HEK293T (cell line): ENCODE measurements around the gene NFIC.
"Not testable (repeated sequence)": the region's sequence is repeated elsewhere in the genome, so short reads cannot be mapped to it uniquely, and the experiment has no call there.

ENCODE experiments used
- CTCF ChIA-PET: fragments of 350-600 bp; formaldehyde crosslinking; extraction: SDS; loops from one replicate; lab custom pipeline; 2021; ENCODE audit warnings: antibody characterized with exemption, inconsistent platforms; lab: Yijun Ruan, JAX
- POLR2A ChIA-PET: fragments of 350-600 bp; formaldehyde crosslinking; extraction: SDS; loops from one replicate; lab custom pipeline; 2020; ENCODE audit warnings: antibody characterized with exemption, inconsistent platforms; lab: Yijun Ruan, JAX
- DNase-seq: peaks from one replicate; pipeline ENCODE4 v3.0.0; 2012; ENCODE audit warnings: mixed read lengths; ENCODE audit errors: extremely low spot score
- ARNT ChIP-seq: fragments of 450-650 bp; IDR thresholded peaks from 2 replicates; pipeline ENCODE4 v1.6.1; 2017; ENCODE audit warnings: mild to moderate bottlenecking
- BHLHE40 ChIP-seq: fragments of 450-650 bp; IDR thresholded peaks from 2 replicates; pipeline ENCODE4 v1.6.1; 2016; ENCODE audit warnings: mild to moderate bottlenecking, moderate library complexity, borderline replicate concordance
- CTBP1 ChIP-seq: fragments of 450-650 bp; IDR thresholded peaks from 2 replicates; pipeline ENCODE4 v1.6.1; 2016; ENCODE audit warnings: borderline replicate concordance
- ELF4 ChIP-seq: fragments of 450-650 bp; IDR thresholded peaks from 2 replicates; pipeline ENCODE4 v1.6.1; 2017; ENCODE audit warnings: antibody characterized with exemption
- FOXA1 ChIP-seq: fragments of 450-650 bp; IDR thresholded peaks from 2 replicates; pipeline ENCODE4 v1.6.1; 2016; ENCODE audit warnings: mild to moderate bottlenecking
- FOXK2 ChIP-seq: fragments of 450-650 bp; IDR thresholded peaks from 2 replicates; pipeline ENCODE4 v1.6.1; 2016; ENCODE audit warnings: mild to moderate bottlenecking
- FOXM1 ChIP-seq: fragments of 450-650 bp; IDR thresholded peaks from 2 replicates; pipeline ENCODE4 v1.6.1; 2017; ENCODE audit warnings: mild to moderate bottlenecking, borderline replicate concordance
- HDGF ChIP-seq: fragments of 450-650 bp; IDR thresholded peaks from 2 replicates; pipeline ENCODE4 v1.6.1; 2017; ENCODE audit warnings: antibody characterized with exemption, borderline replicate concordance
- L3MBTL2 ChIP-seq: fragments of 450-650 bp; conservative IDR thresholded peaks from 2 replicates; pipeline ENCODE4 v1.6.1; 2016; ENCODE audit warnings: mild to moderate bottlenecking
- LEF1 ChIP-seq: fragments of 450-650 bp; IDR thresholded peaks from 2 replicates; pipeline ENCODE4 v1.6.1; 2017; ENCODE audit warnings: mild to moderate bottlenecking, borderline replicate concordance
- NFRKB ChIP-seq: fragments of 450-650 bp; IDR thresholded peaks from 2 replicates; pipeline ENCODE4 v1.6.1; 2016; ENCODE audit warnings: mild to moderate bottlenecking, moderate library complexity
- SP1 ChIP-seq: fragments of 450-650 bp; IDR thresholded peaks from 2 replicates; pipeline ENCODE4 v1.6.1; 2017
- SUZ12 ChIP-seq: fragments of 450-650 bp; IDR thresholded peaks from 2 replicates; pipeline ENCODE4 v1.6.1; 2016; ENCODE audit warnings: mild to moderate bottlenecking
- TARDBP ChIP-seq: fragments of 450-650 bp; IDR thresholded peaks from 2 replicates; pipeline ENCODE4 v1.6.1; 2016
- ZNF384 ChIP-seq: fragments of 450-650 bp; IDR thresholded peaks from 2 replicates; pipeline ENCODE4 v1.6.1; 2016
- TF ChIP-seq, protein P1 (sequence below): fragments of 450-650 bp; IDR thresholded peaks from 2 replicates; pipeline ENCODE4 v1.6.1; 2016

The NFIC gene

DNA sequence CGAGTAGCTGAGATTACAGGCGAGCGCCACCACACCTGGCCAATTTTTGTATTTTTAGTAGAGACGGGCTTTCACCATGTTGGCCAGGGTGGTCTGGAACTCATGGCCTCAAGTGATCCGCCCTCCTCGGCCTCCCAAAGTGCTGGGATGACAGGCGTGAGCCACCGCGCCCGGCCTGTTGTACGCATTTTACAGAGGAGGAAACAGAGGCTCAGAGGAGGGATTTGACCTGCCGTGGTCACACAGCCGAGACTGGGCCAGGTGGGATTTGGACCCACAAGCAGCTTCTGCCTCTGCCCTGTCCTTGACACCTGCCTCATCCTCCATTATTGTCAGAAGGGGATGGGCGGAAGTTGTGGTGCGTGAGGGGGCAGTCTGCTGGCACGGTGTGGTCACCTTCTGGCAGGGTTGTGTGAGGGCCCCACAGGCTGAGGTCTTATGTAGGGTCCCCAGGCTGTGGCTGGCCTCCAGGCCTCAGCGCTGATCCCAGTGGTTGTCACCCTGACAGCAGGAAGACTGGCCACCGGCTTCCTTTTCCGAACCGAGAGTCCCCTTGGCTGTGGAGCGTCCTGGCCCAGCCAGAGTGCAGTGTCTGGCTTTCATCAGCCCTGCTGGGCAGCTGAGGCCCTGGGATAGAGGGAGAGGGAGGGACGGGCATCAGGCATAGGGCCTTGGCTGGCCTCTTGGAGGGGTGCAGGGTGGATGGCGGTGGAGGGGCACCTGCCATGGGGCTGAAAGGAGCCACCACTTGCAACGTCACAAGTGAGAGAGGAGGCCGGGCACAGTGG is 20.3 kb downstream of the NFIC start:
- ChIA-PET CTCF (no interaction called here), POLR2A (no interaction called here)
- no peak for DNase-seq
- TF ChIP-seq FOXA1 (no peak), NFRKB (no peak), LEF1 (no peak), BHLHE40 (no peak), L3MBTL2 (no peak), SUZ12 (no peak), CTBP1 (no peak), ELF4 (no peak), FOXM1 (no peak), ARNT (no peak), HDGF (no peak), ZNF384 (no peak), FOXK2 (no peak), TARDBP (no peak), SP1 (no peak)
- TF ChIP-seq, protein P1, sequence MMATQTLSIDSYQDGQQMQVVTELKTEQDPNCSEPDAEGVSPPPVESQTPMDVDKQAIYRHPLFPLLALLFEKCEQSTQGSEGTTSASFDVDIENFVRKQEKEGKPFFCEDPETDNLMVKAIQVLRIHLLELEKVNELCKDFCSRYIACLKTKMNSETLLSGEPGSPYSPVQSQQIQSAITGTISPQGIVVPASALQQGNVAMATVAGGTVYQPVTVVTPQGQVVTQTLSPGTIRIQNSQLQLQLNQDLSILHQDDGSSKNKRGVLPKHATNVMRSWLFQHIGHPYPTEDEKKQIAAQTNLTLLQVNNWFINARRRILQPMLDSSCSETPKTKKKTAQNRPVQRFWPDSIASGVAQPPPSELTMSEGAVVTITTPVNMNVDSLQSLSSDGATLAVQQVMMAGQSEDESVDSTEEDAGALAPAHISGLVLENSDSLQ = no peak

DNA sequence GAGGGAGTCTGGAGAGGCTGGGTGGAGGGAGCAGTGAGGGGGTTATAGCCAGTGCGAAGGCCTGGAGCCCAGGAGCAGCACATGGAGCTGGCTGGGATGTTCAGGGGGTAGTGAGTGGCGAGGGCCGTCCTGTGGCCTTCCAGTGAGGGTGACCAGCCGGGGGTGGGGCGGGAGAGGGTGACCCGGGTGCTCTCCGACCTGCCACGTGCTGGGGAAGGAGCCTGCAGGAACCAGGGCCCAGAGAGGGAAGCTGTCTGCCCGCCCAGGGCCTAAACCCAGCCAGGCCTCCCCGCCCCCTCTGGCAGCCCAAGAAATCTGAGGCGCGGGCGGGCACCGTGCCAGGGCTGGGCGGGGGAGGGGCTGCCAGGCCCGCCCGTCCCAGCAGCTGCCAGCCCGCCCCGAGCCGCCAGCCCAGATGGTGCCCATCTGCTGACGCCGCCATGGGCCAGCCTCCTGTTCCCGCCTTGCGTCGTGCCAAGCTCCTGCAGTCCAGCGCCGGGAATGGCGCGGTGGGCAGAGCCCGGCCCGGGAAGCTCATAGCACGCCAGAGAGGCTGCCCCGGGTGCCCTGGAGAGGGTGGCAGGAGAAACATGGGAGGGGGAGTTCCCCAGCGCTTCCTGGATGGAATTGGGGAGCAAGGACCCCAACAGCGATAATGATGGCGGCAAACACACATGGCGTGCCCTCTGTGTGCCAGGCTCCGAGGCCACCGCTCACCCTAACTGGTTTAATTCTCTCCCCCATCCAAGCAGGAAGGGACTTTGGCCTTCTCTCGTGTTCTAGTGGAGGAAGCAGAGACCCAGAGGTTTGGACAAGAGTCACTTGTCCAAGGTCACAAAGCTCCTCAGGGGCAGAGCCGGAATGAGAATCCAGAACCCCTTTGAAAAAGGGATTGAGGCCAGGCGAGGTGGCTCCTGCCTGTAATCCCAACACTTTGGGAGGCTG is 21.5 kb downstream of the NFIC start:
- ChIA-PET CTCF (no interaction called here), POLR2A (no interaction called here)
- no peak for DNase-seq
- TF ChIP-seq ZNF384 (no peak), BHLHE40 (no peak), ELF4 (no peak), FOXA1 (no peak), LEF1 (no peak), CTBP1 (no peak), TARDBP (no peak), L3MBTL2 (no peak), FOXK2 (no peak), FOXM1 (no peak), ARNT (no peak), HDGF (no peak), SUZ12 (no peak), NFRKB (no peak), SP1 (no peak)
- TF ChIP-seq, protein P1 = no peak

DNA sequence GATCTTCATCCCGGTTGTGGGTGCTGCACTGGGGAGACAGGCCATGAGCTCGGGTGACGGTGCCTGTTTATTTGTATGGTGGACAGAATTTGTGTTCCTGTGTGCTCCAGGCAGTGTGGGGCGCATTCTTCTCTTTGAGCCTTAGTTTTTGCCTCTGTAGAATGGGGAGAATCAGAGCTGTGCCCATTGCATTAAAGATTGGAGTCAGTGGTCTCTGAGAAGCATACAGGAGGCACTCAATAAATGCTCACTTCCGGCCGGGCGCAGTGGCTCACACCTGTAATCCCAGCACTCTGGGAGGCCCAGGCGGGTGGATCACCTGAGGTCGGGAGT is 23.0 kb downstream of the NFIC start:
- TF ChIP-seq ELF4 = no peak
- TF ChIP-seq ARNT = no peak
- TF ChIP-seq BHLHE40 = no peak
- no peak for TF ChIP-seq FOXA1
- no peak for TF ChIP-seq CTBP1
- TF ChIP-seq, protein P1 = no peak
- TF ChIP-seq NFRKB = no peak
- TF ChIP-seq ZNF384 = no peak
- TF ChIP-seq TARDBP = no peak
- no peak for TF ChIP-seq SUZ12
- TF ChIP-seq HDGF = no peak
- no peak for TF ChIP-seq SP1
- no peak for TF ChIP-seq FOXK2
- TF ChIP-seq LEF1 = no peak
- TF ChIP-seq FOXM1 = no peak
- no peak for TF ChIP-seq L3MBTL2
- ChIA-PET POLR2A (no interaction called here), CTCF (no interaction called here)
- DNase-seq = no peak

DNA sequence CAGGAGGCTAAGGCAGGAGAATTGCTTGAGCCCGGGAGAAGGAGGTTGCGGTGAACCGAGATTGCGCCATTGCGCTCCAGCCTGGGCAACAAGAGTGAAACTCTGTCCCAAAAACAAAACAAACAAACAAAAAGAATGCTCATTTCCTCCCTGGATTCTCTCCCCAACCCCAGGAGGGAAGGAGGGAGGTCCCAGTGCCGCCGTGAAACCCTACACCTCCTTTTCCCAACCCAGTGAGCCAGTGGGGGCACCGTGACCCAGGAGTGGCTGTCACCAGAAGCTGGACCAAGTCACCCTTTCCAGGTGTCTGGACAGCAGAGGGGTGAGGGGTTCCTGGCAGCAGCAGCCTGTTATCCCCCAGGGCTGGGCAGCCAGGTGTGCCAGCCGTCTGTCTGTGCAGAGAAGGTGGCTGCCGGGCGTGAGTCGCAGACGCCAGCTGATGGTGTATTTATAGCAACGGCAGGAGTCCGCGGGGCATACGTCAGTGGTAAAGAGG is 23.5 kb downstream of the NFIC start:
- no peak for DNase-seq
- POLR2A ChIA-PET = no interaction called here
- CTCF ChIA-PET = no interaction called here
- TF ChIP-seq SP1 (no peak), ZNF384 (no peak), ELF4 (no peak), TARDBP (no peak), L3MBTL2 (no peak), FOXA1 (no peak)
- TF ChIP-seq, protein P1 = no peak

DNA sequence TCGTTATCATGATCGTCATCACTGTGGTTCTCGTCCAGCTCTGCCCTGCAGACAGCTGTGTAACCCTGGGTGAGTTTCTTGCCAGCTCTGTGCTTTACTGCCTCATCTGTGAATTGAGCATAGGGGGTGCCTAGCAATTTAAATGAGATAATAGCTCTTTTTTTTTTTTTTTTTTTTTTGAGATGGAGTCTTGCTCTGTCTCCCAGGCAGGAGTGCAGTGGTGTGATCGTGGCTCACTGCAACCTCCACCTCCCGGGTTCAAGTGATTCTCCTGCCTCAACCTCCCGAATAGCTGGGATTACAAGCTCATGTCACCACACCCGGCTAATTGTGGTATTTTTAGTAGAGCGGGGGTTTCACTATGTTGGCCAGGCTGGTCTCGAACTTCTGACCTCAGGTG is 25.5 kb downstream of the NFIC start:
- POLR2A ChIA-PET, CTCF ChIA-PET, DNase-seq: not testable (repeated sequence)
